ENCODE measurements around the gene TM4SF4.

- TF ChIP-seq CTCF (IDR thresholded peaks at IDR 0.05), result no peak
- TF ChIP-seq POLR2A (IDR thresholded peaks at IDR 0.05), result no peak
These were observed 60.8 kb downstream of the TM4SF4 start for GRCh38 chr3:149535333-149535685.

All from vagina (tissue), 2 donors.